H4 (cell line): Measurements from ENCODE around the gene LSS. TPM values are rescaled to one million over a fixed set of nuclear protein-coding genes. Genes with fewer than 3 reads are reported as not detected.
"Not testable (repeated sequence)": the region's sequence is repeated elsewhere in the genome, so short reads cannot be mapped to it uniquely, and the experiment has no call there.

Experiments
- DNase-seq: peaks from one replicate; pipeline ENCODE4 v3.0.0-alpha.2; 2015; ENCODE audit warnings: low spot score
- total RNA-seq: library from RNA; depleted of rRNA; stranded (reverse); fragments of >200 nt; shearing (Covaris generic); gene quantifications from 2 replicates; pipeline ENCODE4 v1.2.3, GENCODE V29; 2014

The LSS gene
- total RNA-seq, 1 experiment from 2014 or later, result 46.4 TPM

DNA sequence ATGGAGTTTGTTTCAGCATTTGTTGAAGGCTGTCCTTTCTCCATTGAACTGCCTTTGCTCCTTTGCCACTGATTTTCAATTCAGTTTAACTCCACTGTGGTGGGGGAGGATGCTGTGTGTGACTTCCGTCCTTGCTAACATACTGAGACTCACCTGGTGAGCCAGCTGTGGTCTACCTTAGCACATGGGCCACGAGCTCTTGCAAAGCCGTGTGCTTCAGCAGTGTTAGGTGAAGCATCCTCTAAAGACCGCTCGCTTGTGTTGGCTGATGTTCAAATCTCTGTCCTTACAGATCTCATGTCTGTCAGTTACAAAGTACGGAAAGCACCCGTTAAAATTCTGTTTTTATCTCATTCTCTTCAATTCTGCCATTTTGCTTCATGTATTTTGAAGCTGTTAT lies 40.8 kb downstream of the LSS start:
- DNase-seq, result no peak

DNA sequence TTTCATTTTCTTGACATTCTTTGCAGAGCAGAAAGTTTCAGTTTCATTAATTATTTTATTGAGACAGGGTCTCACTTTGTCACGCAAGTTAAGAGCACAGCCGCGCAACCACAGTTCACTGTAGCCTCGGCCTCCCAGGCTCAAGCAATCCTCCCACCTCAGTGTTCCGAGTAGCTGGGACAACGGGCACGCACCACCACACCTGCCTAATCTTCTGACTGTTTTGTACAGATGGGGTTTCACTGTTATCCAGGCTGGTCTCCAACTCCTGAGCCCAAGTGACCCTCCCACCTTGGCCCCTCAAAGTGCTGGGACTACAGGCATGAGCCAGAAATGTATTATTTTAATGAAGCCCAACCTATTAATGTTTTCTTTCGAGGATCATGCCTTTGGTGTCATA lies 41.3 kb downstream of the LSS start:
- DNase-seq, result no peak

DNA sequence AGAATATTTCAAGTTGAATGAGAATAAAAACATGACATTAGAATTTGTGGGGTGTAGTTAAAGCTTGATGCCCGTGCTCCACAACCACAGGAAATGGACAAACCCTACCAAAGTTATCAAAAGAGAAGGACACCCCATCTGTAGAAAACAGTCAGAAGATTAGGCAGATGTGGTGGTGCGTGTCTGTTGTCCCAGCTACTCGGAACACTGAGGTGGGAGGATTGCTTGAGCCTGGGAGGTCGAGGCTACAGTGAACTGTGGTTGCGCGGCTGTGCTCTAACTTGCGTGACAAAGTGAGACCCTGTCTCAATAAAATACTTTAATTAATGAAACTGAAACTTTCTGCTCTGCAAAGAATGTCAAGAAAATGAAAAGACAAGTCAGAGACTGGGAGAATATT lies 42.9 kb downstream of the LSS start:
- no peak for DNase-seq

DNA sequence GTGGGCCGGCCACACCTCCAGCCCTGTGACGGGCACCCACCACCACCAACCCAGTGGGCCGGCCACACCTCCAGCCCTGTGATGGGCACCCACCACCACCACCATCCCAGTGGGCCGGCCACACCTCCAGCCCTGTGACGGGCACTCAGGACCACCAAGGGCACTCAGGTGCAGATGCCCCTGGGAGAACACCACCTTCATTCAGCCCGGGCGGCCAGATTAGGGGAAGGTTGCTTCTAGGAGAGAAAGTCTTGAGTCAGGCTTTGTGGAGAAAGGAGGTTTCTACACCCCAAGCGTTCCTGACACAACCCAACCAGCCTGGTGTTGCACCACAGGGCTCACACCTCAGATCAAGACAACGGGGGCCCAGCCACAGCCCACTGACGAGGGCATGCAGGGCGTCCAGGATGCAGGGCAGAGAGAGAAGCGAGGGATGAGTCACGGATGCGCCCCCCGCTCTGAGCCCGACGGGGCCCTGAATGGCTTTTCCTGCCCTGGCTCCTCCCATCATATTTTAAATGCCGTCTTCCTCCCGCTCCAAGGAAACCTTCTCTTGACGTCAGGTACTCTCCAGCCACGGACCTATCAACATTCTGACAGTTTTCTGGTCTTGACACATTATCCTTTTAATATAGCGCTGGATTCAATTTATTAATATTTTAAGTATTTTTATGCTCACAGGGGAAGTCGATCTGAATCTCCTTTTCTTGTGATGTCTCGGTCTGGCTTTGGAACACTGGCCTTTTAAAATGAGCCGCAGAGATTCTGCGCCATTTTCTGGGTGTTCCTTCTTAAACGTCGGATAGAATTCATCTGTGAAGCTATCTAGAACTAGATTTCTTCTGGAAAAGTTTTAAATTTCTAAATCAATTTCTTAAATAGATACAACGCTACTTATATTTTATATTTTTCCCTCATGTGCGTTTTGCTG lies 43.7 kb downstream of the LSS start:
- DNase-seq, result no peak

DNA sequence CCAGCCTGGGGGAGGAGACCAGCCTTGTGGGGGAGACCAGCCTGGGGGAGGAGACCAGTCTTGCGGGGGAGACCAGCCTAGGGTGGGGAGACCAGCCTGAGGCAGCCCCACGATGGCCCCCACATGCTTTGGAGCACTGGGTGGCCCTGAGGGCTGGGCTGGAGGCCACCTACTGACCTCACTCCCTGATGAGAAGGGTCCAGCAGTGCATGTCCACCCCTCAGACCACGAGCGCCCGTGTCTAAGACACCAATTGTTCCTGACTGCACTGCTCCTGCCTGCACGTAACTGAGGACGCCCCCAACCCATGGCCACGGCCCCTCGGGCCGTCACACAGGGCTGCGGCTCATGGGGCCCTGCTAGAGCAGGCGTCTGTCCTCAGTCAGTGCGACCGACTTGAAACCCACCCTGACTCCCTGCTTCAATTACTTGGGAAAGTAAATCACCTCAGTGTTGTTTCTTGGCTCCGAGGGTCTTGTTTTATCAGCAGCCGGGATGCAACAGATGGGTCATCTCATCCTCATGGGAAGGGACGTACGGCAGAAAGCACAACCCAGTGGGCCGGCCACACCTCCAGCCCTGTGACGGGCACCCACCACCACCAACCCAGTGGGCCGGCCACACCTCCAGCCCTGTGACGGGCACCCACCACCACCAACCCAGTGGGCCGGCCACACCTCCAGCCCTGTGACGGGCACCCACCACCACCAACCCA lies 44.5 kb downstream of the LSS start, which contains the start of gene SPATC1L:
Gene SPATC1L (minus strand): TSS at position 550 of the 715 bp plus-strand sequence. CDS start 1,643 bp downstream, outside the sequence.
- no peak for DNase-seq

DNA sequence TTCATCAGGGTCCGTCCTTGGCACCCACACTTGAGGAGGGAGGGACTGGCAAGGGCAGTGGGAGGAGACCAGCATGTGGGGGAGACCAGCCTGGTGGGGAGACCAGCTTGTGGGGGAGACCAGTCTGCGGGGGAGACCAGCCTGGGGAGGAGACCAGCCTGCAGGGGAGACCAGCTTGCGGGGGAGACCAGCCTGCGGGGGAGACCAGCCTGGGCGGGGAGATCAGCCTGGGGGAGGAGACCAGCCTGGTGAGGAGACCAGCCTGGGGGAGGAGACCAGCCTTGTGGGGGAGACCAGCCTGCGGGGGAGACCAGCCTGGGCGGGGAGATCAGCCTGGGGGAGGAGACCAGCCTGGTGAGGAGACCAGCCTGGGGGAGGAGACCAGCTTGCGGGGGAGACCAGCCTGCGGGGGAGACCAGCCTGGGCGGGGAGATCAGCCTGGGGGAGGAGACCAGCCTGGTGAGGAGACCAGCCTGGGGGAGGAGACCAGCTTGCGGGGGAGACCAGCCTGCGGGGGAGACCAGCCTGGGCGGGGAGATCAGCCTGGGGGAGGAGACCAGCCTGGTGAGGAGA lies 45.2 kb downstream of the LSS start:
- DNase-seq, result not testable (repeated sequence)

DNA sequence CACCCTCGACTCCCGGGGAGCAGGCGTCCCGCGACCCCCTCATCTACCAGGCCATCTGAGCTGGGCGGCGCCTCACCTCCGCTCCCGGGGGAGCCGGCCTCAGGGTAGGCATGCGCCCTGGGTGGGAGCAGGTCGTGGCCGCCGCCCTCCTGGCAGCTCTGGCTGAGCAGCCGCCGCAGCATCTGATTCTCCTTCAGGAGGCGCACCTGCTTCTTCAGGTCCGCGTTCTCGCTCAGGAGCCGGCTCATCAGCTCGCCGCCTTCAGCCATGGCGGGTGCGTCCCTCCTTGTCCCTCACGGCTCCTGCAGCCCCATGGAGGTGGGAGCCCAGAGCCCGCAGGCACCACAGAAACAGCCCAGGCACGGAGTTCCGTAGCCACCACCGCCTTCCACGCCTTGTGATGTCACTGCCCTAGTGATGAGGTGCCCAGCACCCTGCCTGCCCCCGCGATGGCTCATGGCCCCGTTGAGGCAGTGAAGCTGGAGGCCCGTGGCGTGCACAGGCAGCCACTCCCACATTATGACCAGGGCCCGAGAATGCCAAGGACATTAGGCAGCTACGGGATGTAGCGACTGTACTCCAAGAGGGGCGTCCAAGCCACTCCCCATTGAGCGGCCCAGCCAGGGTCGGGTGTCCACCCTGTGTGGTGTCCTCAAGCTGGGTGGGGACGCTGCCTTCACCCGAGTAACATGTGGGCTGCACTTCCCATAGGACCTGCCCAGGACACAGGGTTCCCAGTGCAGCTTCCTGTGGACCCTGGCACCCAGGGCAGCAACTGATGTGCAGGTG lies 45.8 kb downstream of the LSS start:
- DNase-seq, result no peak

DNA sequence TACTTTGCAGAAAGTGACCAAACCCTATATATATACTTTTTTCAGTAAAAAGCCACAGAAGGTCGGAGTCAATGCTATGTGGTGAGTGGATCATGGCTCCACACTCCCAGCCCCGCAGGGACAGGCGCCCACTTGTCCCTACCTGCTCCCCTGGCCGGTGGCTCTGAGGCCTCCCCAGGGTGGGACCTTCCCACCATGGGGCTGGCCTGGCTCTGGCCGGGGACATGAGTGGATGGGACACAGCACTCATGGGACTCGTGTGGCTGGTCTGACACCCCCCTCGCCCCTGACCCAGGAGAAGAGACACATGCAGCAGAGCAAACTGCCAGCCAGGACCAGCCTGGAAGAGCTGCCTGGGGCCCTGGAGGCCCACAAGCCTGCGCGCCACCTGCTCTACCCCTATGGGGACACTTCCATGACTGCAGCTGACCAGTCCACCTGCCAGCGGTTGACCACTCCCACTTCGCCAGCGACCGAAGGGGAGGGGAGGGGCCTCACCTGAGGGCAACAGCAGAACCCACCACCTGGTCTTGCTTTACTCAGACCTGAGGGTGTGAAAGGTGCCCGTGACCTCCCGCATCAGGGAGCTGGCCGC lies 46.5 kb downstream of the LSS start:
- DNase-seq, result no peak

DNA sequence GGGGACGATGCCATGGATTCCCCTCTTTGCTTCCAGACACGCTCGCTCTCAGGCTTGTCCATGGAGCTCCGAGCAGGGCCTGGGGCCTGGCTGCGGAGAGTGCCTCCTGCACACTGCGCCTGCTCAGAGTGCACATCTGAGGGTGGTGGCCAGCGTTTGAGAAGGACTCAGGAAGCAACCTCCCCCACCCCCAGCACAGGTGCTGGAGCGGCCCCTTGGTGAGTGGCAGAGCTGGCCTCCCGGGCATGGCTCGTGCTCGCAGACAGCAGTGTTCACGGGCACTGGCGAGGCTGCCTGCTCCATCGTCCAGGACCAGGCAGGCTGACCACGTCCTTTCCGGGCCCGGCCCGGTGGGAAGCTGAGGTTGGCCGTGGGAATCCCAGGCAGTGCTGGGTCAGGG lies 47.1 kb downstream of the LSS start:
- DNase-seq, result no peak

DNA sequence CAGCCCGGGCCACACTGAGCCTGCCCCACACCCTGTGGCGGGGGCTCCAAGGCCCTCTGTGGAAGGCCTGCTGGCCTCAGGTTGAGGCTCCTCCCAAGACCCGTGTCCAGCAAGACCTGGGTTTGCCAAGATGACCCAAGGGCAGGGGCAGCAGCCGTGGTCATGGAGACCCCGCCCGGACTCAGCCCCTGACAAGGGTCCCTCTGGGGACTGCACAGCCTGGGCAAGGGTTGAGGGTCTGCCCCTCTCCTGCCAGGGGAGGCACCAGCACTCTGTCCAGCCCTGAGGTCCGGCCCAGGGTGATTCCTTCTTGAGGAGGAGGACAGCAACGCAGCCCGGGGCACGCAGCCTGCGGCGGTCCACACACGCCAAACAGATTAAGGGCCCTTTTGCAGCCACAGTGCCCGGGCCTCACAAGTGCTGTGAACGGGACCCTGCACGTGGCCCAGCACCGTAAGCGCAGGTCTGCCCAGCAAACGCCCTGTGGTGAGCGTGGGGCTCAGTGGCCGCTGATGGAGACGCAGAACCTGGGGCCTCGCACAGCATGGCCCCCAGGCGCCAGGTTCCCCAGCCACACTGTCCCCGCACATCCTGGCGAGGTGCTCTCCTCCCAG lies 47.7 kb downstream of the LSS start:
- no peak for DNase-seq

DNA sequence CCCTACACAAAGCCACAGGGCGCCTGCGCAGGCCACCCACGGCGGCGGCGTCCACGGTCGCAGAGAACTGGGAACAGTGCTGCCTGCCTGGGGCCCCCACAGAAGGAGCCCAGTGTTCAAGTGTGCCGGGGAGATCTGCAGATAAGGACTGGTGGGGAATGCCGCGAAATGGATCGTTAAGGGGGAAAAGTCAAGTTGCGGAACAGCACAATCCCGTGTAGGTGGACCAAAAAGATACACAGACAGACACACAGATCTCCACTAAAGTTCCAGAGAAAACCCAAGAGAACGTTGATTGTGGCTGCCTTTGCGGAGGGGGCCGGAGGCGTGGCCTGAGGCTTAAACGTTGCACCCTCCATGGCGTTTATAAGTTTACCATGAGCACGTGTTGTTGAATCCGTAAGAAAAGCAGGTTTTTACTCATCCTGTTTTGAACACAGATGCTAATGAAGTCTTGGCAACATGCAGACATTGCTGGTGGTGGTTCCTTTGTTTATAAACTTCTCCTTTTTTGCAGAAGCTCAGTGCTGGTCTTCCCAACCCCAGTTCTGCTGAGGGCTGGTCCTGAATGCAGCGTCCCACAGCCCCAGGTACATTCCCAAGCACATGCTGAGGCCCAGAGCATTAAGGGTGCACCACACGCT lies 48.4 kb downstream of the LSS start:
- DNase-seq, result no peak

DNA sequence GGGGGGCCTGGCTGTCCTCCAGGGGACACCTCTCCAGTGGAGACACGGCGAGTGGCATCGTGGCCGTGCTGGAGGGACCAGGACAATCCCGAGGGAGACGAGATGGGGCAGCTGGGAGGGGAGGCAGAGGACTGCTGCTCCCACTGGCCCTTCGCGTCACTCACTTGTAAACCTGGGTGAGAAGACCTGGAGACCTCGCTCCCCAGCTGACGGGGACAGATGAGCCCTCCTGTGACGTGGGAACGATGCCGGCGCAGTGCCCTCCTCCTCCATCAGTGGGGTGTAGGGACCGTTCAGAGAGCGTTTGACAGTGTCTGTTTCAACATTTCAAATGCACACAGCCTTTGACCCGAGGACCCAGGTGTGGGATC lies 48.9 kb downstream of the LSS start:
- DNase-seq, result no peak

DNA sequence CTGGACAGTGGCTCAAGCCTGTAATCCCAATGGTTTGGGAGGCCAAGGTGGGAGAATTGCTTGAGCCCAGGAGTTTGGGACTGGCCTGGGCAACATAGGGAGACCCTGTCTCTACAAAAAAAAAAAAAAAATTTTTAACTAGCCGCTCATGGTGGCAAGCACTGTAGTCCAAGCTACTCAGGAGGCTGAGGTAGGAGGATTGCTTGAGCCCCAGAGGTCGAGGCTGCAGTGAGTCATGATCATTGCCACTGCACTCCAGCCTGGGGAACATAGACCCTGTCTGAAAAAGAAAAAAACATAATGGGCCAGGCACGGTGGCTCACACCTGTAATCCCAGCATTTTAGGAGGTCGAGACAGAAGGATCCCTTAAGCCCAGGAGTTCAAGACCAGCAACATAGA lies 49.6 kb downstream of the LSS start:
- DNase-seq, result no peak

DNA sequence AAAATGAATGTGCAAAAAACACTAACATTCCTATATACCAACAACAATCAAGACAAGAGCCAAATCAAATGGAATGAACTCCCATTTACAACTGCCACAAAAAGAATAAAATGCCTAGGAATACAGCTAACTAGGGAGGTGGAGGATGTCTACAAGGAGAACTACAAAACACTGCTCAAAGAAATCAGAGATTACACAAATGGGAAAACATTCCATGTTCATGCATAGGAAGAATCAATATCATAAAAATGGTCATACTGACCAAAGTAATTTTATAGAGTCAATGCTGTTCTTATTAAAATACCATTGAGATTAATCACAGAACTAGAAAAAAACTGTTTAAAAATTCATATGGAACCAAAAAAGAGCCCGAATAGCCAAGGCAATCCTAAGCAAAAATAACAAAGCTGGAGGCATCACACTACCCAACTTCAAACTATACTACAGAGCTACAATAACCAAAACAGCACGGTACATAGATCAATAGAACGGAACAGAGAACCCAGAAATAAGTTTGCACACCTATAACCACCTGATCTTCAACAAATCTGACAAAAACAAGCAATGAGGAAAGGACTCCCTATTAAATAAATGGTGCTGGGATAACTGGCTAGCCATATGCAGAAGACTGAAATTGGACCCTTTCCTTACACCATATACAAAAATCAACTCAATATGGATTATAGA lies 52.0 kb downstream of the LSS start:
- not testable (repeated sequence) for DNase-seq

DNA sequence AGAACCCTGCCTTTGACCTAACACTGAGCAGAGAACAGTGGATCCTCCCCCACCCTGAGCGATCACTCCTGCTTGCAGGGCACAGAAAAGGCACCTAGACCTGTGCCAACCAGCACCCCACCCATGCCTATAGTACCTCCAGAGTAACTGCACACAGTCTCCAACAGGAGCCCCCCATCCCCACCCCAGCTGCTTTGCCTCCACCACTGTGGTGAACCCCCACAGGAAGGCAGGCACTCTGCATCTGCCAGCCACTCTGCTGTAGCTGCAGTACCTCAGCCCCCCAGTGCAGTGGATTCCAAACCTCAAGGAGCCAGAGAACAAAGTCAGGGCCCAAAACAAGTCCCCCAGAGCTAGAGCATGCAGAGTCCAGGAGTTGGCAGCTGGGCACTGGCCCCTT lies 55.0 kb downstream of the LSS start:
- DNase-seq, result no peak

DNA sequence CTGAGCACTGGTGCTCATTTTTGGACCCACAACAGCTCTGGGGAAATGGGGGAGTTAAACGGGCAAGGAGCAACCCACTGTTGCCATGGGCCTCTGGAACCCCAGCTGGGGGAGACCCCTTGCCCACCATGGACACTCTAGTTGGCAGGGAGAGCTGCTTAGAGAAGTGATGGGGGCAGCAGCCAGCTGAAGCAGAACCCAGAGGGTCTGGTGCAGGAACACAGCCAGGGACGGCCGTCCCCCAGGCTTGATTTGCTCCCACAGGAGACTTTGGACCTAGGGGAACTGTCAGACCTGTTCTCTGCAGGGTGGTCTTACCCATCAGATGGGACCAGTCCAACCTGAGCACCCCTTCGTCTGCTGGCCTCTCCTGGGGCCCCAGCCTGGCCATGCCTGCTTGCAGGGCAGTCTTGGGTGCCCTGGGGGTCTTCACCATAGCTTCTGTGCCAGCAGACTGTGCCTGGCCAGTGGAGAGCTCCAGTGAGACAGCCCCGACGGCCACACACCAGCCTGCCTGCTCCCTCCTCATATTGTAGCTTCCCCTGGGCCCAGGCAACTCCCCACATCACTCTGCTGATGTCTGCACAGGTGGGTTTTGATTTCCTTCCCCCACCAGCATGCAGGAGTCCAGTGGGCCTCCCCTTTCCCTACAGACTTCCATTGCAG lies 55.6 kb downstream of the LSS start:
- no peak for DNase-seq

DNA sequence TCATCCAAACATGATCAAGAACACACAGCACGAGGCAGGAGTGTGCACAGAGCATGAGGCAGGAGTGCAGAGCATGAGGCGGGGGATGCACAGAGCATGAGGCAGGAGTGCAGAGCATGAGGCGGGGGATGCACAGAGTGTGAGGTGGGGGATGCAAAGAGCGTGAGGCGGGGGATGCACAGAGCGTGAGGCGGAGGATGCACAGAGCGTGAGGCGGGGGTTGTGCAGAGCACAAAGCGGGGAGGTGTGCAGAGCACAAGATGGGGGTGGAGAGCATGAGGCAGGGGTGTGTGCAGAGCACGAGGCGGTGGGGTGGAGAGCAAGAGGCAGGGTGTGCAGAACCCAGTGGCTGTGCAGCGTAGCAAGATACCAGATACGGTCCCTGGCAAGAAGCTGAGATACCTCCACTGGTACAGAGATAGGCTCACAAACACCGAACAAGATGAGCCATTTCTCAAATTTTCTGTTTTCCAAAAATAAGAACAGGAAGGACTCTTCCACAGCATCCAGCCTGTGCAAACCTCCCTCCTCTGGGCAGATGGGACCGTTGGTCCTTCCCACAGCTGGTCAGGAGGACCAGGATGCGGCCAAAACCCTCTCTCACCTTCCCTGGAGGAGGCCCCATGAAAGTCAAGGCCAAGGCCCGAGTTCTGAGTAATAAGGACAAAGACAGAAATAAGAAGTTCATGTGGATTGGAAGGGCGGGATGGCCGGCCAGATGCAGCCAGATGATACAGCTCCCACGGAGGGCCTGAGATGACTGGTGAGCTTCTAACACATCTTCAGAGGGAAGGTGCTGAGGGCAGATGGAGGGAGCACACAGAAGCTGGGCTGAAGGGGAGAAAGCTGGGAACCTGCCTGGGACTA lies 56.3 kb downstream of the LSS start:
- no peak for DNase-seq

DNA sequence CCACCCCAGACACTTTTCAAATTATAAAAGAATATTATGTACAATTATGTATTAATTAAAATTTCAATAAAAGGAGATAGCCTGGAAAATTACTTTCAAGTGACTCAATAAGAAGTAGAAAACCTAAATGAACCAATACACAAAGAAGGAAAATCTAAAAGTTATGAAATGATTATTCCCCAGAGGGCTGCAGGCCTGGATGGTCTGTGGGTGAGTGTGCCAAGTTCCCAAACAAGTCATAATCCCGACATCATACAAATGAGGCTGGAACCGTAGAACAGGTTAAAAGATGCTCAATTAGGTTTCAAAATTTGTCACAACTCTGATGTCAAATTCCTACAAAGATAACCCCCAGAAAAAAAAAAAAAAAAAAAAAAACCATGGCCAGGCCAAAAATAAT lies 57.0 kb downstream of the LSS start:
- DNase-seq, result no peak
